SK-N-SH treated with all-trans-retinoic acid at 6 μM for 48 hours (cell line): Measurements from ENCODE around the gene GNG2.

Source experiments
- ATAC-seq: fragments of 200-7000 bp; cut with Tn5 transposase; 3 replicates; pipeline ENCODE4 v1.9.1; 2020; ENCODE audit warnings: mild to moderate bottlenecking, moderate library complexity
- BACH2 ChIP-seq: fragments of 250-450 bp; sonication (Bioruptor Pico); IDR thresholded peaks from 2 replicates; pipeline ENCODE4 v1.9.0; 2021; ENCODE audit warnings: mild to moderate bottlenecking, borderline replicate concordance
- CSDC2 ChIP-seq: fragments of 250-450 bp; sonication (Bioruptor Pico); IDR thresholded peaks from 2 replicates; pipeline ENCODE4 v1.5.0; 2020; ENCODE audit warnings: mild to moderate bottlenecking, moderate library complexity
- CSRNP3 ChIP-seq: fragments of 250-450 bp; sonication (Bioruptor Pico); IDR thresholded peaks from 2 replicates; pipeline ENCODE4 v1.5.1; 2021; ENCODE audit warnings: mild to moderate bottlenecking, moderate library complexity
- ESRRG ChIP-seq: fragments of 250-450 bp; sonication (Bioruptor Pico); IDR thresholded peaks from 2 replicates; pipeline ENCODE4 v1.6.1; 2021; ENCODE audit warnings: mild to moderate bottlenecking
- GLIS3 ChIP-seq: fragments of 250-450 bp; sonication (Bioruptor Pico); IDR thresholded peaks from 2 replicates; pipeline ENCODE4 v1.5.0; 2020; ENCODE audit warnings: mild to moderate bottlenecking, moderate library complexity
- ISL1 ChIP-seq: fragments of 250-450 bp; sonication (Bioruptor Pico); IDR thresholded peaks from 2 replicates; pipeline ENCODE4 v2.1.2; 2022; ENCODE audit warnings: mild to moderate bottlenecking, moderate library complexity
- OSR1 ChIP-seq: fragments of 250-450 bp; sonication (Bioruptor Pico); IDR thresholded peaks from 2 replicates; pipeline ENCODE4 v1.8.0; 2022; ENCODE audit warnings: moderate library complexity, mild to moderate bottlenecking, inconsistent platforms
- PATZ1 ChIP-seq: fragments of 250-450 bp; sonication (Bioruptor Pico); IDR thresholded peaks from 2 replicates; pipeline ENCODE4 v1.8.0; 2020; ENCODE audit warnings: mild to moderate bottlenecking, moderate library complexity, borderline replicate concordance
- RARB ChIP-seq: fragments of 250-450 bp; sonication (Bioruptor Pico); IDR thresholded peaks from 2 replicates; pipeline ENCODE4 v1.8.0; 2021; ENCODE audit warnings: mild to moderate bottlenecking, moderate library complexity
- SNAI2 ChIP-seq: fragments of 250-450 bp; sonication (Bioruptor Pico); IDR thresholded peaks from 2 replicates; pipeline ENCODE4 v1.5.0; 2020; ENCODE audit warnings: mild to moderate bottlenecking, moderate library complexity
- TCF4 ChIP-seq: fragments of 250-450 bp; sonication (Bioruptor Pico); IDR thresholded peaks from 2 replicates; pipeline ENCODE4 v1.8.0; 2021; ENCODE audit warnings: mild to moderate bottlenecking, moderate library complexity, borderline replicate concordance
- TOX ChIP-seq: fragments of 250-450 bp; sonication (Bioruptor Pico); IDR thresholded peaks from 2 replicates; pipeline ENCODE4 v1.8.0; 2021; ENCODE audit warnings: mild to moderate bottlenecking, moderate library complexity, borderline replicate concordance
- TSHZ2 ChIP-seq: fragments of 250-450 bp; sonication (Bioruptor Pico); IDR thresholded peaks from 2 replicates; pipeline ENCODE4 v1.5.0; 2020; ENCODE audit warnings: mild to moderate bottlenecking, moderate library complexity
- ZC3H10 ChIP-seq: fragments of 250-450 bp; sonication (Bioruptor Pico); IDR thresholded peaks from 2 replicates; pipeline ENCODE4 v1.5.1; 2021; ENCODE audit warnings: mild to moderate bottlenecking, moderate library complexity
- ZFP3 ChIP-seq: fragments of 250-450 bp; sonication (Bioruptor Pico); IDR thresholded peaks from 2 replicates; pipeline ENCODE4 v1.5.0; 2020; ENCODE audit warnings: mild to moderate bottlenecking, moderate library complexity
- ZFP30 ChIP-seq: fragments of 450-650 bp; formaldehyde crosslinking; IDR thresholded peaks from 2 replicates; pipeline ENCODE4 v1.5.0; 2022; ENCODE audit warnings: mild to moderate bottlenecking, moderate library complexity
- ZNF70 ChIP-seq: fragments of 450-650 bp; formaldehyde crosslinking; IDR thresholded peaks from 2 replicates; pipeline ENCODE4 v1.5.0; 2020; ENCODE audit warnings: mild to moderate bottlenecking, moderate library complexity
- ZNF8 ChIP-seq: fragments of 450-650 bp; formaldehyde crosslinking; IDR thresholded peaks from 2 replicates; pipeline ENCODE4 v1.5.0; 2020; ENCODE audit warnings: mild to moderate bottlenecking, moderate library complexity

GNG2 gene

GRCh38 chr14:51849097-51849496 is 11.3 kb upstream of the GNG2 start (continued):
- no peak for TF ChIP-seq PATZ1 (CRISPR knock-in tag)

- no peak for ATAC-seq
- TF ChIP-seq GLIS3 (CRISPR knock-in tag) (no peak), CSRNP3 (no peak), ZNF8 (CRISPR knock-in tag) (no peak), TOX (CRISPR knock-in tag) (no peak), SNAI2 (CRISPR knock-in tag) (no peak), ZFP3 (no peak), CSDC2 (CRISPR knock-in tag) (no peak), TCF4 (CRISPR knock-in tag) (no peak), OSR1 (no peak), TSHZ2 (CRISPR knock-in tag) (no peak), ZFP30 (no peak), BACH2 (CRISPR knock-in tag) (no peak), ESRRG (CRISPR knock-in tag) (no peak), ZNF70 (CRISPR knock-in tag) (no peak), PATZ1 (CRISPR knock-in tag) (no peak), ZC3H10 (CRISPR knock-in tag) (no peak)
- TF ChIP-seq, all 23 proteins: peak for 0
These were observed 9.8 kb upstream of the GNG2 start for GRCh38 chr14:51850651-51851050.

- TF ChIP-seq TOX (CRISPR knock-in tag) (no peak), ESRRG (CRISPR knock-in tag) (no peak), OSR1 (no peak), RARB (CRISPR knock-in tag) (no peak)
- no peak for ATAC-seq
These were observed 7.9 kb upstream of the GNG2 start for GRCh38 chr14:51852541-51852940.

GRCh38 chr14:51855234-51855633 is 5.2 kb upstream of the GNG2 start:
- TF ChIP-seq ISL1 (CRISPR knock-in tag) (peak; percentile 80), ESRRG (CRISPR knock-in tag) (no peak), OSR1 (no peak)
- peak; percentile 84 for ATAC-seq

- TF ChIP-seq ZNF70 (CRISPR knock-in tag), result no peak
- TF ChIP-seq ESRRG (CRISPR knock-in tag), result no peak
- TF ChIP-seq SNAI2 (CRISPR knock-in tag), result no peak
- TF ChIP-seq OSR1, result no peak
- TF ChIP-seq CSDC2 (CRISPR knock-in tag), result no peak
- ATAC-seq, result no peak
These were observed 3.6 kb upstream of the GNG2 start for GRCh38 chr14:51856792-51857296.
